H7 (cell line): ENCODE measurements around the gene MYOT. TPM values are rescaled to one million over a fixed set of nuclear protein-coding genes. Genes with fewer than 3 reads are reported as not detected.

ENCODE experiments used
- DNase-seq: peaks from one replicate; pipeline ENCODE4 v3.0.0; 2012
- H3K27me3 ChIP-seq: 2 replicates; pipeline ENCODE4 v1.6.0; 2011; ENCODE audit warnings: mild to moderate bottlenecking, low read length; ENCODE audit not compliant: control insufficient read depth, insufficient read depth
- H3K36me3 ChIP-seq: replicated peaks from 2 replicates; pipeline ENCODE4 v1.5.1; 2011; ENCODE audit warnings: low read length; ENCODE audit not compliant: control insufficient read depth, insufficient read depth
- H3K4me3 ChIP-seq: 2 replicates; pipeline ENCODE4 v1.5.1; 2011; ENCODE audit warnings: low read depth, mild to moderate bottlenecking, control low read depth, low read length, moderate library complexity; ENCODE audit not compliant: insufficient read depth
- total RNA-seq: library from RNA; depleted of rRNA; stranded (reverse); fragments of >200 nt; shearing (Covaris generic); gene quantifications from 2 replicates; pipeline ENCODE4 v1.2.3, GENCODE V29; 2014; rRNA removed

The MYOT gene, protein sequence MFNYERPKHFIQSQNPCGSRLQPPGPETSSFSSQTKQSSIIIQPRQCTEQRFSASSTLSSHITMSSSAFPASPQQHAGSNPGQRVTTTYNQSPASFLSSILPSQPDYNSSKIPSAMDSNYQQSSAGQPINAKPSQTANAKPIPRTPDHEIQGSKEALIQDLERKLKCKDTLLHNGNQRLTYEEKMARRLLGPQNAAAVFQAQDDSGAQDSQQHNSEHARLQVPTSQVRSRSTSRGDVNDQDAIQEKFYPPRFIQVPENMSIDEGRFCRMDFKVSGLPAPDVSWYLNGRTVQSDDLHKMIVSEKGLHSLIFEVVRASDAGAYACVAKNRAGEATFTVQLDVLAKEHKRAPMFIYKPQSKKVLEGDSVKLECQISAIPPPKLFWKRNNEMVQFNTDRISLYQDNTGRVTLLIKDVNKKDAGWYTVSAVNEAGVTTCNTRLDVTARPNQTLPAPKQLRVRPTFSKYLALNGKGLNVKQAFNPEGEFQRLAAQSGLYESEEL
- total RNA-seq = not detected in 2 replicates

DNA sequence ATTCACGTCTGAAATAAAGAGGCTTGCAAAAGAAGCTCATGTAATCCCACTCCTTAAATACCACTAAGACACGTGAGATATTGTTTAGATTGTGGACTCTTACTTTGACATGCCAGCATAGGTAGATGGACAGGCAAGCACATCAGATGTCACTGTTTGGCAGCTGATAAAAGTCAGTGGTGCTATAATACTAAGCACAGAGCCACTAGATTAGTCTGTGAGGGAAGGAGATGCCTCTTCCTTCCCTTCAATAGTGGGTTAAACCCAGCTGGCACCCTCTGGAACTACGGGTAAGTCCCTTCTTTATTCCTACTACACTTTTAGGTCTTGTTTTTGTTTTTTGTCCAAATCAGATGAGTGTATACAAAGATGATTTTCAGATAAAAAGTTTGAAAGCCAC lies at the start of gene MYOT:
TSS of gene MYOT (plus strand) at position 197 of the 400 bp plus-strand sequence. CDS start 2,792 bp downstream, outside the sequence.
- Histone ChIP-seq H3K36me3 (no peaks in the 10 kb centered on the region), H3K4me3 (no peak within 1 kb of the TSS), H3K27me3 (no peaks in the 10 kb centered on the region)
- no peak for DNase-seq

GRCh38 chr5:137819766-137820165 lies 47.9 kb upstream of the MYOT start:
- no peak for DNase-seq
- H3K4me3 ChIP-seq = no peak overlapping the region
- H3K36me3 ChIP-seq = no peaks in the 10 kb centered on the region
- H3K27me3 ChIP-seq = no peaks in the 10 kb centered on the region; the same call in 1 of the 2 replicates

DNA sequence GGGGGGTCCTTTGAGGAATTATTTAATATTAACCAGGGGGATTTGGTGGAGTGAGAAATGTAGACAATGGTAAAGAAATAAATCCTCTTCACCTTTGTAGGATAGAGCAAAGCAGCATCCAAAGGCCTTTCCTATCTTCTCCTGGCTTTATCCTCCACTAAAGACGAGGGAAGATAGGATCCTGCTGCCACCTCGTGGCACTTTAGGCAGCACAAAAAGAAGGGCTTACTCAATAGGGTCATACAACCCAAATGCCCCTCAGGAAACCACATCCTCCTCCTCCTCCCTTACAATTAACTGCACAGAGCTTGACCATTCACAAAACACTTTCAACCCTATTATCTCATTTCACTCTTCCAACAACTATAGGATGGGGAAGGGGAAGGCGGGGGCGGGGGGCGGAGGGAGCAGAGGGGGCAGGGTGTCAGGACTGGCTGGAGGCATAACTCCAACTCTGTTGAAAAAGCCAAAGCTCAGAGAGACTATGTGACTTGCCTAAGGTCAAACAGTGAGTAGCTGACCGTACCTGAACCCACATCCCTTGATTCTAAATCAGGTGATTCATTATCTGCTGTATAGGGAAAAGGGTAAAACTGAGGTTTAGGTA lies 45.4 kb upstream of the MYOT start:
- peak; percentile 79 for DNase-seq
- Histone ChIP-seq H3K4me3 (no peak overlapping the region), H3K36me3 (no peaks in the 10 kb centered on the region), H3K27me3 (no peaks in the 10 kb centered on the region; the same call in 1 of the 2 replicates)

GRCh38 chr5:137822984-137823383 lies 44.7 kb upstream of the MYOT start:
- Histone ChIP-seq H3K4me3 (no peak overlapping the region), H3K27me3 (no peaks in the 10 kb centered on the region; the same call in 1 of the 2 replicates), H3K36me3 (no peaks in the 10 kb centered on the region)
- no peak for DNase-seq

GRCh38 chr5:137825165-137825564 lies 42.5 kb upstream of the MYOT start:
- no peak overlapping the region for H3K4me3 ChIP-seq
- no peaks in the 10 kb centered on the region; the same call in 1 of the 2 replicates for H3K27me3 ChIP-seq
- DNase-seq = no peak
- no peaks in the 10 kb centered on the region for H3K36me3 ChIP-seq

GRCh38 chr5:137826067-137826466 lies 41.6 kb upstream of the MYOT start:
- no peaks in the 10 kb centered on the region; the same call in 1 of the 2 replicates for H3K27me3 ChIP-seq
- H3K36me3 ChIP-seq = no peaks in the 10 kb centered on the region
- H3K4me3 ChIP-seq = no peak overlapping the region
- no peak for DNase-seq

DNA sequence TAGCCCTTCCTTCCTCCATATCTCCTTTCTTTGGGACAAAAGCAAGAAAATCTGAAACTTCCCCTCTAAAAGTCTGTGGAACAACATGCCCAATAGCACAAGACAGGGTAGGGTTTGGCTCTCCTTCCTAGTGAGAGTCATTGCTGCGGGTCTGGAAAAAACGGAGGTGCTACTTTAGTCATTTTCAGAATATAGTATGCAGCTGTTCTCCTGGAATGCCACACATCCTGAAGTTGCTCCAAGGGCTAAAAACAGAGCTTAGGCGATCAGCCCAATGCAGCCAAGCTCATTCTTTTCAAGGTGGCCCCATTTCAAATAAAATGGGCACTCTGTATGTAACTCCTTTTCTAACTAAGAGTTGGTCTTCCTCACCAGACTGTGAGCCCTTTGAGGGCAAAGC lies 39.5 kb upstream of the MYOT start:
- Histone ChIP-seq H3K36me3 (no peaks in the 10 kb centered on the region), H3K27me3 (no peaks in the 10 kb centered on the region; the same call in 1 of the 2 replicates), H3K4me3 (no peak overlapping the region)
- DNase-seq = no peak

GRCh38 chr5:137828664-137829063 lies 39.0 kb upstream of the MYOT start:
- DNase-seq = no peak
- H3K27me3 ChIP-seq = no peaks in the 10 kb centered on the region; the same call in 1 of the 2 replicates
- H3K36me3 ChIP-seq = no peaks in the 10 kb centered on the region
- H3K4me3 ChIP-seq = no peak overlapping the region

DNA sequence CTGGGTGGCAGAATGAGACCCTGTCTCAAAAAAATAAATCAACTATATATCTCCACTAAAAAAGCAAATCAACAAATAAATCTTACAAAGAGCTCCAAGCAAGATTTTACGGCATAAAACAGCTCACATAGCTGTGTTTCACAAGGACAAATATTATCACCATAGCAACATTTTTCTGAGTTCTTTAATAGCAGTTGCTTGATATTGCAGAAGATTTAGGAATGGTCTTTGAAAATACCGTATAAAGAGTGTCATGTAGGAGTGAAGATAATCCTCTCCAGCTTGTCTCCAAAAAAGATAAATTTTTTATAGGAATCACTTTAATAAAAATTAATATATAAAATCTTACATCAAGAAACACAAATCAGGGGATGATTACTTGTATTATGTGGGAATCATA lies 36.6 kb upstream of the MYOT start:
- DNase-seq = no peak
- Histone ChIP-seq H3K36me3 (no peaks in the 10 kb centered on the region), H3K4me3 (no peak overlapping the region), H3K27me3 (no peaks in the 10 kb centered on the region; the same call in 1 of the 2 replicates)

DNA sequence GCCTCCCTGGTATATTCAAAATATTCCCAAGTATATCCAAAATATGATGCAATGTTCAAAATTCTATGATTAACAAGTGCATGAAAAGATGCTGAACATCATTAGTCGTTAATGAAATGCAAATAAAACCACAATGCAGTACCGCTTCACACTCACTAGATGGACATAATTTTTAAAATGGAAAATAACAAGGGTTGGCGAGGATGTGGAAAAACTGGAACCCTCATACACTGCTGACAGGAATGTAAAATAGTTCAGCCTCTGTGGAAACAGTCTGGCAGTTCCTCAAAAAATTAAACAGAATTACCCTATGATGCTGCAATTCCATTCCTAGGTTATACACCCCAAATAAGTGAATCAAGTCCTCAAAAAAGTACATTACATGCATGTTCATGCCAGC lies 36.1 kb upstream of the MYOT start:
- H3K4me3 ChIP-seq = no peak overlapping the region
- H3K36me3 ChIP-seq = no peaks in the 10 kb centered on the region
- H3K27me3 ChIP-seq = no peaks in the 10 kb centered on the region; the same call in 1 of the 2 replicates
- no peak for DNase-seq

DNA sequence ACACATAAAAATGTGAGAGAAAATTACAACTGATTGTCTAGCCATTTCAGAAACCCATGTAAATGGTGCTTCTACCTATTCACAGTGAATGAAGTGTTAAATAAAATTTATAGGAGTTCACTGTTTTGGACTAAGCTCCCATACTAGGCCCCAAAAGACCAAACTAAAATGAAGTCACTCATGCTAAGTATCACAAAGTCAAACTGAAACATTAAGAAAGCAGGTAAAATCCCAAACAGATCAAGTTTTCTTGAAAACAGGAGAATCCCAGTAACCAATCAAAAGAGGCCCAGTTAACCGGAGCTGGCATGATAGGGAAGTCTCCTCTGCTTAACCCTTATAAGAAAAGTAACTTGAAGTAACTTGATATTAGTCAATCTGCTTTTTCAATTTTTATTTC lies 35.2 kb upstream of the MYOT start:
- H3K4me3 ChIP-seq = no peak overlapping the region
- H3K36me3 ChIP-seq = no peaks in the 10 kb centered on the region
- DNase-seq = no peak
- H3K27me3 ChIP-seq = no peaks in the 10 kb centered on the region; the same call in 1 of the 2 replicates

GRCh38 chr5:137833463-137833862 lies 34.2 kb upstream of the MYOT start:
- no peak for DNase-seq
- Histone ChIP-seq H3K4me3 (no peak overlapping the region), H3K36me3 (no peaks in the 10 kb centered on the region), H3K27me3 (no peaks in the 10 kb centered on the region)

GRCh38 chr5:137834498-137835049 lies 33.1 kb upstream of the MYOT start:
- DNase-seq = no peak
- H3K27me3 ChIP-seq = no peaks in the 10 kb centered on the region
- no peak overlapping the region for H3K4me3 ChIP-seq
- no peaks in the 10 kb centered on the region for H3K36me3 ChIP-seq

DNA sequence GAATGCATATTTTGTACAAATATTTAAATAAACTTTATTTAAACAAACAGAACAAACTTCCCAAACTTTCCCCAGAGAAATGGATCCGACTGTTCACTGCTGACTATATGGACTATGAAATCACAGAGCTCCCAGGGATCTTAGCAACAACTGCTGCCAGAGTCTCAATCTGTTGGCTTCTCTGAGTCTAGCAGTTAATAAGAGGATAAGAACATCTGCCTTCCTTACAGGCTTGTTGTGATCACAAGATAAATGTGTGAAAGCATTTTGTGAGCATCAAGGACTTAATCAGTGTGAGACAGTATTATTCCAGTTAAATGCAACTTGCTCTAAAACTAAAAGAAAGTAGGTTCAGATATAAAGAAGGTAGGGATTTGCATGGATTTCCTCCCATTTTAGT lies 31.4 kb upstream of the MYOT start:
- no peak overlapping the region for H3K4me3 ChIP-seq
- no peaks in the 10 kb centered on the region for H3K36me3 ChIP-seq
- DNase-seq = no peak
- H3K27me3 ChIP-seq = no peaks in the 10 kb centered on the region

DNA sequence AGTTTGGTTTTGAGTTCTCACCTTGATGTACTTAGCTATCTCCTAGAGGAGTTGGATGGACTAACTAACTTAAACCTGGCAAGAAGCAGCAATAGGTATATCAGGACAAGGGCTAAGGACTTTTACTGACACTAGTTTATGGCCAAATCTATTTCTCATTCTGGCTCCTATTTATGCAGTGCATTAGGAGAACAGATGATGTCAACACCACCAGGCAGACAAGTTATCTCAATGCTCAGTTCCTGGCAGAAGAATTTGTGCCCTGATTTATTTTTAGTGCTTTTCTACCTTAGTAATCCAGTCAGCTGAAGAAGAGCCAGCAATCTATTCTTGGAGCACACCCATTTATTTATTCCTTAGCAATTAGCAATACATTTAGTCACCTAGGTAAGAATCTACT lies 30.7 kb upstream of the MYOT start:
- no peak overlapping the region for H3K4me3 ChIP-seq
- no peaks in the 10 kb centered on the region for H3K36me3 ChIP-seq
- H3K27me3 ChIP-seq = no peaks in the 10 kb centered on the region
- DNase-seq = no peak
